IMR-90 (cell line): ENCODE results near the gene IKBKE. TPM values are rescaled to one million over a fixed set of nuclear protein-coding genes. Genes with fewer than 3 reads are reported as not detected.

ENCODE experiments used
- ATAC-seq: fragments of 200-7000 bp; cut with Tn5 transposase; 2 replicates; pipeline ENCODE4 v1.9.1; 2020; ENCODE audit warnings: low read depth, mild to moderate bottlenecking, moderate library complexity
- BruUV-seq: library from RNA; stranded (reverse); fragments of 400-500 nt; replicated peaks from 2 replicates; lab custom pipeline; 2021; lab: Mats Ljungman, UMichigan
- CTCF ChIA-PET: fragments of 300-600 bp; formaldehyde crosslinking; extraction: SDS; loops from one replicate; lab custom pipeline; 2021; ENCODE audit warnings: antibody characterized with exemption; lab: Yijun Ruan, JAX
- POLR2A ChIA-PET: fragments of 300-600 bp; sonication (Branson Sonifier 250); formaldehyde crosslinking; loops from one replicate; lab custom pipeline; 2022; ENCODE audit warnings: antibody characterized with exemption; ENCODE audit not compliant: unreplicated experiment; lab: Charles Lee
- DNase-seq: peaks from one replicate; pipeline ENCODE4 v3.0.0; 2013
- H2AFZ ChIP-seq: replicated peaks from 2 replicates; pipeline ENCODE3; 2013; ENCODE audit warnings: low read length, mild to moderate bottlenecking; ENCODE audit not compliant: poor library complexity
- H2AK5ac ChIP-seq: 2 replicates; pipeline ENCODE4 v1.6.1; 2013; ENCODE audit warnings: low read depth, low read length, inconsistent platforms
- H2AK9ac ChIP-seq: replicated peaks from 2 replicates; pipeline ENCODE3; 2013; ENCODE audit warnings: mild to moderate bottlenecking, low read depth, low read length, moderate library complexity; ENCODE audit not compliant: poor library complexity
- H2BK120ac ChIP-seq: 2 replicates; pipeline ENCODE4 v1.6.1; 2013; ENCODE audit warnings: low read depth, low read length, inconsistent platforms
- H2BK15ac ChIP-seq: 3 replicates; pipeline ENCODE4 v1.6.1; 2013; ENCODE audit warnings: low read depth, low read length, inconsistent platforms
- H2BK20ac ChIP-seq: 2 replicates; pipeline ENCODE4 v1.6.1; 2013; ENCODE audit warnings: low read depth, mild to moderate bottlenecking, inconsistent platforms, low read length, moderate library complexity
- H2BK5ac ChIP-seq: 2 replicates; pipeline ENCODE4 v1.6.1; 2013; ENCODE audit warnings: mild to moderate bottlenecking, low read depth, low read length, inconsistent platforms; ENCODE audit not compliant: poor library complexity, severe bottlenecking
- H3K14ac ChIP-seq: replicated peaks from 2 replicates; pipeline ENCODE4 v1.6.1; 2013; ENCODE audit warnings: low read depth, low read length, inconsistent platforms
- H3K18ac ChIP-seq: 2 replicates; pipeline ENCODE4 v1.6.1; 2013; ENCODE audit warnings: low read depth, low read length, control low read depth
- H3K23ac ChIP-seq: 2 replicates; pipeline ENCODE4 v1.6.1; 2013; ENCODE audit warnings: low read depth, low read length, inconsistent platforms
- H3K27ac ChIP-seq: 2 replicates; pipeline ENCODE4 v1.5.1; 2013; ENCODE audit warnings: mild to moderate bottlenecking, control low read depth, low read length; ENCODE audit not compliant: insufficient read depth
- H3K27me3 ChIP-seq: 2 replicates; pipeline ENCODE4 v1.6.1; 2013; ENCODE audit warnings: low read length; ENCODE audit not compliant: control insufficient read depth, insufficient read depth
- H3K36me3 ChIP-seq: 2 replicates; pipeline ENCODE4 v1.6.1; 2013; ENCODE audit warnings: low read length, mixed read lengths; ENCODE audit not compliant: control insufficient read depth, insufficient read depth
- H3K4ac ChIP-seq: 2 replicates; pipeline ENCODE4 v1.6.1; 2013; ENCODE audit warnings: low read depth, low read length, inconsistent platforms
- H3K4me1 ChIP-seq: 2 replicates; pipeline ENCODE4 v1.6.1; 2013; ENCODE audit warnings: low read length, mixed read lengths; ENCODE audit not compliant: control insufficient read depth, insufficient read depth
- H3K4me2 ChIP-seq: 2 replicates; pipeline ENCODE4 v1.6.1; 2013; ENCODE audit warnings: low read depth, mild to moderate bottlenecking, control low read depth, low read length, moderate library complexity
- H3K4me3 ChIP-seq: 2 replicates; pipeline ENCODE4 v1.5.1; 2013; ENCODE audit warnings: low read depth, mild to moderate bottlenecking, control low read depth, low read length, moderate library complexity; ENCODE audit not compliant: insufficient read depth
- H3K56ac ChIP-seq: 2 replicates; pipeline ENCODE4 v1.6.1; 2013; ENCODE audit warnings: low read length, inconsistent platforms; ENCODE audit not compliant: insufficient read depth; ENCODE audit errors: extremely low read depth
- H3K79me1 ChIP-seq, 2 experiments: 2 replicates each; pipeline ENCODE4 v1.6.1; 2013; ENCODE audit warnings: low read length in 2 of 2, inconsistent platforms in 1 of 2, low read depth in 1 of 2
- H3K9ac ChIP-seq: 2 replicates; pipeline ENCODE4 v1.6.1; 2013; ENCODE audit warnings: low read depth, low read length, control low read depth
- H3K9me1 ChIP-seq: 2 replicates; pipeline ENCODE4 v1.6.1; 2013; ENCODE audit warnings: low read length, inconsistent platforms; ENCODE audit not compliant: insufficient read depth
- H3K9me3 ChIP-seq: 2 replicates; pipeline ENCODE4 v1.6.1; 2013; ENCODE audit warnings: low read length; ENCODE audit not compliant: control insufficient read depth, insufficient read depth
- H4K20me1 ChIP-seq: 2 replicates; pipeline ENCODE4 v1.6.1; 2013; ENCODE audit warnings: low read length, inconsistent platforms; ENCODE audit not compliant: insufficient read depth
- H4K5ac ChIP-seq: 2 replicates; pipeline ENCODE4 v1.6.1; 2013; ENCODE audit warnings: mild to moderate bottlenecking, low read depth, low read length, control low read depth
- H4K8ac ChIP-seq, 2 experiments: 2 replicates each; pipeline ENCODE4 v1.6.1; 2013; ENCODE audit warnings: low read depth in 2 of 2, low read length in 2 of 2, control low read depth in 1 of 2, inconsistent platforms in 1 of 2
- H4K91ac ChIP-seq: 2 replicates; pipeline ENCODE4 v1.6.1; 2013; ENCODE audit warnings: low read depth, low read length, inconsistent platforms; ENCODE audit not compliant: insufficient read depth
- POLR2A ChIP-seq: IDR thresholded peaks from 2 replicates; pipeline ENCODE4 v1.6.1; 2012; ENCODE audit warnings: mild to moderate bottlenecking, low read depth, low read length
- WGBS, 2 experiments: methylation state at CpG; one replicate each; pipeline versions ENCODE4 v1.1.5 to v1.1.7; 2013; ENCODE audit warnings: missing lambda C conversion rate in 2 of 2; ENCODE audit not compliant: insufficient read length in 1 of 2; ENCODE audit errors: extremely low coverage in 2 of 2; 5-methylcytosine and 5-hydroxymethylcytosine counted together
- dilution Hi-C: fragments of 300-500 bp; cut with HindIII; formaldehyde crosslinking; loops from one replicate; pipeline ENCODE4 v1.14.3; 2018; ENCODE audit warnings: low sequenced_read_pairs; ENCODE audit not compliant: unreplicated experiment
- in situ Hi-C: fragments of 300-500 bp; cut with MboI; formaldehyde crosslinking; loops from 3 replicates; pipeline ENCODE4 v1.14.3; 2019; ENCODE audit warnings: low sequenced_read_pairs, inconsistent platforms, mixed read lengths
- intact Hi-C: fragments of 100-400 bp; cut with micrococcal nuclease; formaldehyde crosslinking; loops from 2 replicates; pipeline ENCODE4 v1.10.0; 2022
- polyA plus RNA-seq, 3 experiments: library from polyadenylated mRNA; depleted of rRNA; stranded (reverse); fragments of >200 nt; gene quantifications; 2 replicates each; pipeline ENCODE4 v1.2.3, GENCODE V29; 2012; ENCODE audit warnings: low replicate concordance in 1 of 3
- total RNA-seq: library from RNA; depleted of rRNA; stranded (reverse); fragments of >200 nt; gene quantifications from 2 replicates; pipeline ENCODE4 v1.2.3, GENCODE V29; 2012

The IKBKE gene
- total and polyA plus RNA-seq, 2 of the 4 experiments (the other 2 are of a cell fraction): 20.3 to 24.0 TPM

DNA sequence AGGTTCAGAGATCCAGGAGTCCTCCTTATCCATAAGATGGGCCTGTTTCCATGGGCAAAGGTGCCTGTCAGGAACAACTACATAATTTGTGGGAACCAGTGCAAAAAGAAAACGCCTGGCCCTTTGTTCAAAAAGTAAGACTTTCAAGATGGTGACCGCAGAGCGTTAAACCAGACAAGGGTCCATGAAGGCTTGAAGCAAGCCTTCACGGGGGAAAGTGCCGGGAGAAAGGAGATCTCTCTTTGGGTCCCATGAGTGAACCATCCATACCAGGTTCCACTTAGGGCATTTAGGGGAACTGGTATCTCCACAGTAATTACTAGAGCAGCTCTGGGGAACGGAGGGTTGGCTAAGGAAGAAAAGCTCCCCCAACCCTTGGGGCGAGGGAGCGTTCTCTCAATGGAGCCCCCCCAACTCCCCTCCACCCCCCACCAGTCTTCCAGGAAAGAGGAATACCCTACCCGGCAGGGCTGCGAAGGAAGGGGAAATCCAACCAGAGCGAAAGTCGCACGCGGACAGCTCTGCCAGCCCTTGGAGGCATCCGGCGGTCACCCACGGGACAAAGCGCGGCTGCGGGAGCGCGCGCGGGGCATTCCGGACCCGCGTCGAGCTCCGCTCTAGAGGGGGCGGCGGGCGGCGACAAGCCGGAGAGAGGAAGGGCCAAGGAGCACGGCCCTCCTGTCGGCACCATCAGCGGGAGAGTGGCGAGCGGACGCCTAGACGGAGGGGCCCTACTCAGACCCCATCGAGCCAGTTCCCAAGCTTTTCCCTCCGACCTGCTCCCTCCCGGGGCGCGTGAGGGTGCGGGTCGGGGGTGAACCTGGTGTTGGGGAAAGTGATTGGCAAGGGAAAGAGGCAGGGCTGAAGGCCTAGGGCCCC, 36.4 kb downstream of the IKBKE start:
- Histone ChIP-seq H3K4me2 (peak overlapping the region; percentile 67), H2AFZ (peak overlapping the region; percentile 90), H3K23ac (peak overlapping the region; percentile 66; the same call in 1 of the 2 replicates), H3K36me3 (no peaks in the 10 kb centered on the region), H4K5ac (no peak overlapping the region; the same call in 1 of the 2 replicates), H3K27ac (no peak overlapping the region), H2BK5ac (no peak overlapping the region), H2BK20ac (no peak overlapping the region), H3K9me1 (peaks cover 15% of the 10 kb centered on the region), H3K4me1 (peaks cover 22% of the 10 kb centered on the region), H2BK15ac (no peak overlapping the region), H3K18ac (no peak overlapping the region), H3K9ac (0 out of 2 replicates have a peak overlapping the region, but pooled peaks have one; percentile 16), H3K27me3 (no peaks in the 10 kb centered on the region), H2AK9ac (peak overlapping the region; percentile 51), H3K79me1 (peaks cover 0 to 5% of the 10 kb centered on the region in 2 experiments; a peak in 1 of 4 replicates), H3K9me3 (no peaks in the 10 kb centered on the region), H3K14ac (no peak overlapping the region), H4K91ac (no peak overlapping the region; the same call in 1 of the 2 replicates), H4K20me1 (0 out of 2 replicates have a peak, but pooled peaks cover 3% of the 10 kb centered on the region), H3K56ac (no peak overlapping the region), H3K4ac (peak overlapping the region; percentile 29; the same call in 1 of the 2 replicates), H2AK5ac (peak overlapping the region; percentile 37; the same call in 1 of the 2 replicates), H4K8ac (peak overlapping the region in 1 of 2 experiments; percentile 68; a peak in 1 of 4 replicates), H3K4me3 (peak overlapping the region; percentile 58), H2BK120ac (0 out of 2 replicates have a peak overlapping the region, but pooled peaks have one; percentile 35)
- no peak for TF ChIP-seq POLR2A
- intact Hi-C loops (loop anchor here (1.0 kb wide), 1 partner anchor 77 kb away; no protein-coding TSS in a partner anchor), dilution Hi-C loops (no loop called here), in situ Hi-C loops (no loop called here)
- ChIA-PET POLR2A (no interaction called here), CTCF (interaction anchor here (0.5 to 2.1 kb wide), 4 partner anchors 15 to 86 kb away, joined by 3 to 6 read pairs (median 3); no protein-coding TSS in a partner anchor)
- no peak for DNase-seq
- no TSS peak for BruUV-seq
- WGBS, 2 experiments: 38% methylated on average over 9 of the region's 48 CpGs; no CpG with 5 or more reads in 1 of the 2 experiments
- no peak for ATAC-seq
